ENCODE measurements around the gene PARD3B.
A peak's percentile ranks its signal among the peaks of the same experiment; 100 is the strongest.

Gene PARD3B

DNA sequence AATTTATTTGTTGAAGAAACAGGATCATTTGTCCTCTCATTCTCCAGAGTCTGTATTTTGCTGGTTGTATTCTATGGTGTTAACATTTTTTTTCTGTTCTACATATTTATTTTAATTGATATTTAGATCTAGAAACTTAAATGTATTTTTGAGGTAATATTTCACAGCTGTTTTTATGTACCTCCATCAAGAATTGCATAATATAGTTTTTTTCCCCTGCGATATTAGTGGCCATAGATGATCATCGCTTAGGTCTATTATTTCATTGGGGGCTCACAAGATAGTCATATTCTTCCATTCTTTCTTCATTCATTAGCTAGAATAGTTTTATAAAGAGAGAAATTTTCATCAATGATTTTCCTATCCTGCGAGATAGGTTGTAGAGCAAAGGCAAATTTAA, 89.3 kb downstream of the PARD3B start:
- no peak for TF ChIP-seq POLR2A (IDR thresholded peaks at IDR 0.05; ENCODE audit: low read depth, low read length)
- FAIRE-seq (no peak), DNase-seq (ENCODE audit: insufficient read length, low spot score) (no peak)

DNA sequence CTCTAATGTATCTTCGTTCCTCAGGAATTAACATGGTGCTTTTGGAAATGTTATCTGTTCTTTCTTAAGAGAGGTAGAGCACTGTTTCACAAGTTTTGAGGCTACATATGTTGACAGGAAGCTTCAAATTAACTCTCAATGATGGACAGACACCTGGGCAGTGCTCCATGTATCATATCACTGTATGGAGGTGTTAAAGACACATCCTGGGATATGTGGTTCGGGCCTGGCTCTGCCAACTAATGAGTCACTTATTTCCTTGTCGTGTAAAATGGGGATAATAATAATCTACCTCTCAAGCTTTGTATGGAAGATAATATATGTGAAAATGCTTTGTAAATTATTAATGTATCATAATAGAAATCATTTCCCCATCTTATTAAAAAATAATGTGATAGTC, 90.2 kb downstream of the PARD3B start:
- TF ChIP-seq POLR2A (IDR thresholded peaks at IDR 0.05; ENCODE audit: low read depth, low read length): no peak
- no peak for FAIRE-seq
- DNase-seq (ENCODE audit: insufficient read length, low spot score): no peak

DNA sequence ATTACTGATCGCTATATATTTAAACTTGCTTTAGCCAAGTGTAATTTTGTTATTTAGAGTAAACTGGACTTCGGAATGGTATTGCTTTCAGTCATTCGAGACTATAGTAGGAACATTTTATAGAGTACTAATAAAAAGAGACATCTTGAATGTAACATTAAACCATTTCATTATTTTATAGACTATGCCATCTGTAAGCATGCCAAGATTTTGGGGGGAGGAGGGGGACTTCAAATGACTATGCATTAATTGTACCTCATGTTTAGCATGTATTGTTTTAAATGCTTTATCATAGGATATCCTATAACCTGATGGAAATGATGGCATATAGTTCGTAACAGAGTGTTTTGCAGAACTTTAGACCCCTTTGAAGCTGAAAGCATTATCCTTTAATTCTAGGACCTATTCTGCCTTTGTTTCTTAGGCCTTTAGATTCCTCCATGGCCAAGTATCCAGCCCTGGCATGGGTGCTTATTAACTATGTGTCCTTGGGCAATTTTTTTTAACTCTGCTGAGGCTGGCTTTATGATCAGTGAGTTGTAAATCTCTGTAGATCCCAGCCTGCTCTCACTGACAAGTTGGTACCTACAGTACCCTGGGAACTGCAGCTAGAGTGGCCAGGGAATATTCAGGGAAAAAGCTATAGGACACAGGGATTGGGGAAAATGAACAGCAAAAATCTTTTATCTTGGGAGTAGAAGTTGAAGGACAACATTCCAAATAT, 93.4 kb downstream of the PARD3B start:
- FAIRE-seq: no peak
- DNase-seq (ENCODE audit: insufficient read length, low spot score): no peak
- TF ChIP-seq POLR2A (IDR thresholded peaks at IDR 0.05; ENCODE audit: low read depth, low read length): no peak

GRCh38 chr2:204643326-204643725, 98.1 kb downstream of the PARD3B start:
- FAIRE-seq (no peak), DNase-seq (ENCODE audit: insufficient read length, low spot score) (no peak)
- no peak for TF ChIP-seq POLR2A (IDR thresholded peaks at IDR 0.05; ENCODE audit: low read depth, low read length)

DNA sequence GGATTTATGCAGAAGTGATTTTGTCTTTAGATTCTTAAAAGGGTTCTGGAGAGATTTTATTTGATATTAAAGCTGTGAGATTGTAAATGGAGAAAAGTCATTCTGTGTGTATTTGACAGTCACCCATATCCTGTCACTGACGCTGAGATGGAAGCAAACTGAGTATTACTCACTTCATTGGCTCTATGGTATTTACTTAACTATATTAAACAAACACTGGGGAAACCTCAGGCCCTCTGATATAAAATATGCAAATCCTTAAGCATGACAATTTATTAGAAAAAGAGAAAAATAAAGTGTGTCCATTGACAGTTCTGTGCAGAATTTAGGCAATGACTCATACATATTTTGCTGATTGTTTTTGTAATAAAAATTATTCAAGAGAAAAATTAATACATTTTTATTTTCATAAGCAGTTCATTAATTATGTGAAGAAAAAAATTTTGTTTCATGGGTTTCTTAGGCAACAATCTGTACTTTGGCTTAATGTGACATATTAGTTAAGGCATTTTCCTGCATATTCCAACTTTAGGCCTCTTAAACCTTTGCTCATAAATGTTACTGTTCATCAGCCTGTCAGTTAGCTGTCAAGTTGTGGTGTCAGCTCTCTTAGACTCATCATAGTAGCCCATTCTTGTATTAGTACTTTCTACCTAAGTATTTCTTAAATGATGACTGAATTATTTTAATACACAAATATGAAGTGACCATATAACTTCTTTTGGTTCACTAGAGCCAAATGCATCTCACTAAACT, 99.9 kb downstream of the PARD3B start:
- DNase-seq (ENCODE audit: insufficient read length, low spot score) (no peak), FAIRE-seq (no peak)
- TF ChIP-seq POLR2A (IDR thresholded peaks at IDR 0.05; ENCODE audit: low read depth, low read length): no peak

DNA sequence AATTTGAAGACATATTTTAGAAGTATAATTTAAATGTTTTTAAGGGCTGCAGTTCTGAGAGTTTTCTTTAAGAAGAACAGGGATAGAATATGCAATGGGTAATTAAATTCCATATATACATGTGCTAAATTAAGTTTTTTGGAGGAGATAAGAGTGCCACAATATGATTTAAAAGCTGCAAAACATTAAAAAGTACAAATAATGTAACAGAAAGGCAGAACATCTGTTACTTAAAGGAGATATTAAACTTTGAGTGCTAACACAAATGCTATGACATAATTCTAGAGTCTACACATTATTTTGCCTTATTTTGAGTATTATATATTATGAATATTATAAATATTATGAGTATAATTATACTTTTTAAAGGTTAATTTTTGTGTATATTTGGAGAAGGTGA, 102.4 kb downstream of the PARD3B start:
- DNase-seq (ENCODE audit: insufficient read length, low spot score) (no peak), FAIRE-seq (no peak)
- TF ChIP-seq POLR2A (IDR thresholded peaks at IDR 0.05; ENCODE audit: low read depth, low read length): no peak

- TF ChIP-seq POLR2A (IDR thresholded peaks at IDR 0.05; ENCODE audit: low read depth, low read length): no peak
- DNase-seq (ENCODE audit: insufficient read length, low spot score) (no peak), FAIRE-seq (no peak)
These were observed 105.3 kb downstream of the PARD3B start for GRCh38 chr2:204650611-204651010.

GRCh38 chr2:204652063-204652462, 106.8 kb downstream of the PARD3B start:
- FAIRE-seq: no peak

GRCh38 chr2:204654669-204655068, 109.4 kb downstream of the PARD3B start:
- FAIRE-seq: no peak

More at GRCh38 chr2:204652063-204652462, 106.8 kb downstream of the PARD3B start:
- no peak for TF ChIP-seq POLR2A (IDR thresholded peaks at IDR 0.05; ENCODE audit: low read depth, low read length)
- no peak for DNase-seq (ENCODE audit: insufficient read length, low spot score)

DNA sequence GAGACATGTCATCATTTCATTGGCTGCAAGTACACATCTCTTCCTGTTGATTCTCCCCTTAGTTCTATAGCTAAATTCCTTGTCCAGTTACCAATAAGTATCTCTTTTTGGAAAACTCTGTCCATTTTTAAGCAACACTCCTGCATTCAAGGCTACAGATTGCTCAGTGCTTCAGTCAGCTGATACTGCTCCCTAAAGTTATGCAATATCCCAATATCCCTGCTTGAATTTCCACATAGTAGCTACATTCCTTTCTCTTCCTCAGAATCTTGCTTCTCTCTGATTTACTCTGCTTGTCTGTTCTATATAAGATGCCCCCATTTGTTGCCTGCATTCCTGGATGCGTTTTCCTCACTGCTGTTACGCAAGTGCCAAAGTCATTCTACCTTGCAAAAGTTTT, 109.8 kb downstream of the PARD3B start:
- peak; percentile 36 for FAIRE-seq
- no peak for TF ChIP-seq POLR2A (IDR thresholded peaks at IDR 0.05; ENCODE audit: low read depth, low read length)
- DNase-seq (ENCODE audit: insufficient read length, low spot score): no peak

More at GRCh38 chr2:204654669-204655068, 109.4 kb downstream of the PARD3B start:
- no peak for DNase-seq (ENCODE audit: insufficient read length, low spot score)
- no peak for TF ChIP-seq POLR2A (IDR thresholded peaks at IDR 0.05; ENCODE audit: low read depth, low read length)

- FAIRE-seq (no peak), DNase-seq (ENCODE audit: insufficient read length, low spot score) (no peak)
These were observed 110.4 kb downstream of the PARD3B start for GRCh38 chr2:204655626-204656025.

DNA sequence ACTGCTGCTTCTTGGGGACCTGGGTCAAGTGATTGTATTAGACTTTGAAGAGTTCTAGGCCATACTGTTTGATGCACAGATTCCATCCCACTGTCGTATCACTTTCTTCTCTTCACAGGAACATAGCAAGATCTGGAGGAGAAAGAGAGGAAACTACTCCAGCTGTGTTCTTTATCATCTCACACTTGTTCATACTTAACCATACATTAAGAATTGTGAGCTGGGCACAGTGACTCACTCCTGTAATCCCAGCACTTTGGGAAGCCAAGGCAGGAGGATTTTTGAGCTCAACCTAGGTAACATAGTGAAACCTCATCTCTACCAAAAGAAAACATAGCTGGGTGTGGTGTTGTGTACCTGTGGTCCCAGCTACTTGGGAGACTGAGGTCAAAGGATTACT, 111.7 kb downstream of the PARD3B start:
- no peak for FAIRE-seq
- DNase-seq (ENCODE audit: insufficient read length, low spot score): no peak
- TF ChIP-seq POLR2A (IDR thresholded peaks at IDR 0.05; ENCODE audit: low read depth, low read length): no peak

More at GRCh38 chr2:204655626-204656025, 110.4 kb downstream of the PARD3B start:
- TF ChIP-seq POLR2A (IDR thresholded peaks at IDR 0.05; ENCODE audit: low read depth, low read length): no peak

- DNase-seq (ENCODE audit: insufficient read length, low spot score) (no peak), FAIRE-seq (no peak)
- no peak for TF ChIP-seq POLR2A (IDR thresholded peaks at IDR 0.05; ENCODE audit: low read depth, low read length)
These were observed 117.7 kb downstream of the PARD3B start for GRCh38 chr2:204662956-204663355.

- peak; percentile 20 for FAIRE-seq
- no peak for DNase-seq (ENCODE audit: insufficient read length, low spot score)
- TF ChIP-seq POLR2A (IDR thresholded peaks at IDR 0.05; ENCODE audit: low read depth, low read length): no peak
These were observed 118.6 kb downstream of the PARD3B start for GRCh38 chr2:204663816-204664425.
